Mononuclear cell (primary cell): ENCODE measurements around the gene ZNF688. TPM values are rescaled to one million over a fixed set of nuclear protein-coding genes. Genes with fewer than 3 reads are reported as not detected.
A peak's percentile ranks its signal among the peaks of the same experiment; 100 is the strongest.

Experiments used
- H3K27me3 ChIP-seq: 2 replicates; pipeline ENCODE4 v1.6.0; 2011; ENCODE audit warnings: low read length, control low read depth; ENCODE audit not compliant: insufficient read depth
- H3K4me1 ChIP-seq: 2 replicates; pipeline ENCODE4 v1.5.1; 2011; ENCODE audit warnings: mild to moderate bottlenecking, low read length, control low read depth; ENCODE audit not compliant: insufficient read depth
- H3K4me3 ChIP-seq: 2 replicates; pipeline ENCODE4 v1.5.1; 2011; ENCODE audit warnings: mild to moderate bottlenecking, low read length, moderate library complexity
- H3K9me3 ChIP-seq: 2 replicates; pipeline ENCODE4 v1.5.1; 2011; ENCODE audit warnings: low read depth, mild to moderate bottlenecking, control low read depth, low read length
- total RNA-seq: library from RNA; depleted of rRNA; stranded (reverse); fragments of >200 nt; gene quantifications from one replicate; pipeline ENCODE4 v1.2.3, GENCODE V29; 2012

Gene ZNF688
- total RNA-seq, 1 donor, result 9.4 TPM

GRCh38 chr16:30567991-30568638 lies 3.4 kb downstream of the ZNF688 start:
- H3K4me3 ChIP-seq, result no peak overlapping the region
- no peaks in the 10 kb centered on the region for H3K9me3 ChIP-seq
- peaks cover 44% of the 10 kb centered on the region for H3K4me1 ChIP-seq
- no peaks in the 10 kb centered on the region for H3K27me3 ChIP-seq

- Histone ChIP-seq H3K4me3 (no peak overlapping the region), H3K9me3 (no peaks in the 10 kb centered on the region), H3K27me3 (no peaks in the 10 kb centered on the region), H3K4me1 (peaks cover 40% of the 10 kb centered on the region)
Measured at GRCh38 chr16:30567160-30567990, 4.1 kb downstream of the ZNF688 start.

GRCh38 chr16:30566531-30566930 lies 5.0 kb downstream of the ZNF688 start:
- Histone ChIP-seq H3K27me3 (no peaks in the 10 kb centered on the region), H3K9me3 (no peaks in the 10 kb centered on the region), H3K4me3 (no peak overlapping the region), H3K4me1 (peaks cover 43% of the 10 kb centered on the region)

GRCh38 chr16:30565984-30566383 lies 5.5 kb downstream of the ZNF688 start:
- no peak overlapping the region for H3K4me3 ChIP-seq
- no peaks in the 10 kb centered on the region for H3K9me3 ChIP-seq
- no peaks in the 10 kb centered on the region for H3K27me3 ChIP-seq
- H3K4me1 ChIP-seq, result peaks cover 47% of the 10 kb centered on the region

GRCh38 chr16:30565526-30565925 lies 6.0 kb downstream of the ZNF688 start:
- H3K27me3 ChIP-seq, result no peaks in the 10 kb centered on the region
- peaks cover 47% of the 10 kb centered on the region for H3K4me1 ChIP-seq
- no peak overlapping the region for H3K4me3 ChIP-seq
- H3K9me3 ChIP-seq, result no peaks in the 10 kb centered on the region

GRCh38 chr16:30562021-30562420 lies 9.5 kb downstream of the ZNF688 start:
- H3K9me3 ChIP-seq, result no peaks in the 10 kb centered on the region
- peaks cover 45% of the 10 kb centered on the region for H3K4me1 ChIP-seq
- peak overlapping the region; percentile 47 for H3K4me3 ChIP-seq
- no peaks in the 10 kb centered on the region for H3K27me3 ChIP-seq

- H3K27me3 ChIP-seq, result no peaks in the 10 kb centered on the region
- peak overlapping the region; percentile 47 for H3K4me3 ChIP-seq
- H3K4me1 ChIP-seq, result peaks cover 51% of the 10 kb centered on the region
- H3K9me3 ChIP-seq, result no peaks in the 10 kb centered on the region
Measured at GRCh38 chr16:30561089-30561816, 10.3 kb downstream of the ZNF688 start.

GRCh38 chr16:30559690-30560089 lies 11.8 kb downstream of the ZNF688 start:
- H3K4me1 ChIP-seq, result peaks cover 55% of the 10 kb centered on the region
- H3K9me3 ChIP-seq, result no peaks in the 10 kb centered on the region
- no peaks in the 10 kb centered on the region for H3K27me3 ChIP-seq
- no peak overlapping the region for H3K4me3 ChIP-seq

GRCh38 chr16:30558789-30559377 lies 12.6 kb downstream of the ZNF688 start:
- H3K27me3 ChIP-seq, result no peaks in the 10 kb centered on the region
- H3K4me3 ChIP-seq, result peak overlapping the region; percentile 67
- no peaks in the 10 kb centered on the region for H3K9me3 ChIP-seq
- peaks cover 56% of the 10 kb centered on the region for H3K4me1 ChIP-seq

- Histone ChIP-seq H3K9me3 (no peaks in the 10 kb centered on the region), H3K4me1 (peaks cover 63% of the 10 kb centered on the region), H3K4me3 (peak within 1 kb of the TSS; percentile 67), H3K27me3 (no peaks in the 10 kb centered on the region)
Measured at GRCh38 chr16:30557957-30558788, 13.3 kb downstream of the ZNF688 start, which contains the start of gene ZNF764. ZNF764 (minus strand) TSS chr16:30558374; CDS start chr16:30558182, 192 bp downstream.

- peaks cover 69% of the 10 kb centered on the region for H3K4me1 ChIP-seq
- peak overlapping the region; percentile 67 for H3K4me3 ChIP-seq
- H3K27me3 ChIP-seq, result no peaks in the 10 kb centered on the region
- no peaks in the 10 kb centered on the region for H3K9me3 ChIP-seq
Measured at GRCh38 chr16:30557707-30557956, 13.9 kb downstream of the ZNF688 start.

GRCh38 chr16:30556125-30556473 lies 15.4 kb downstream of the ZNF688 start:
- Histone ChIP-seq H3K27me3 (no peaks in the 10 kb centered on the region), H3K9me3 (no peaks in the 10 kb centered on the region), H3K4me1 (peaks cover 70% of the 10 kb centered on the region), H3K4me3 (no peak overlapping the region)

GRCh38 chr16:30555315-30556124 lies 16.0 kb downstream of the ZNF688 start:
- peaks cover 66% of the 10 kb centered on the region for H3K4me1 ChIP-seq
- no peak overlapping the region for H3K4me3 ChIP-seq
- no peaks in the 10 kb centered on the region for H3K27me3 ChIP-seq
- no peaks in the 10 kb centered on the region for H3K9me3 ChIP-seq
